RCC 7860 (cell line): Measurements from ENCODE around the gene LRRC46.

Experiments used
- DNase-seq: peaks from one replicate; pipeline ENCODE4 v3.0.0-alpha.2; 2015; ENCODE audit warnings: low spot score
- FAIRE-seq: peaks from 2 replicates; lab custom pipeline; 2012; peaks lifted over from hg19 to GRCh38; lab: Jason Lieb, UNC

The LRRC46 gene, protein sequence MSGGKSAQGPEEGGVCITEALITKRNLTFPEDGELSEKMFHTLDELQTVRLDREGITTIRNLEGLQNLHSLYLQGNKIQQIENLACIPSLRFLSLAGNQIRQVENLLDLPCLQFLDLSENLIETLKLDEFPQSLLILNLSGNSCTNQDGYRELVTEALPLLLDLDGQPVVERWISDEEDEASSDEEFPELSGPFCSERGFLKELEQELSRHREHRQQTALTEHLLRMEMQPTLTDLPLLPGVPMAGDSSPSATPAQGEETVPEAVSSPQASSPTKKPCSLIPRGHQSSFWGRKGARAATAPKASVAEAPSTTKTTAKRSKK

DNA sequence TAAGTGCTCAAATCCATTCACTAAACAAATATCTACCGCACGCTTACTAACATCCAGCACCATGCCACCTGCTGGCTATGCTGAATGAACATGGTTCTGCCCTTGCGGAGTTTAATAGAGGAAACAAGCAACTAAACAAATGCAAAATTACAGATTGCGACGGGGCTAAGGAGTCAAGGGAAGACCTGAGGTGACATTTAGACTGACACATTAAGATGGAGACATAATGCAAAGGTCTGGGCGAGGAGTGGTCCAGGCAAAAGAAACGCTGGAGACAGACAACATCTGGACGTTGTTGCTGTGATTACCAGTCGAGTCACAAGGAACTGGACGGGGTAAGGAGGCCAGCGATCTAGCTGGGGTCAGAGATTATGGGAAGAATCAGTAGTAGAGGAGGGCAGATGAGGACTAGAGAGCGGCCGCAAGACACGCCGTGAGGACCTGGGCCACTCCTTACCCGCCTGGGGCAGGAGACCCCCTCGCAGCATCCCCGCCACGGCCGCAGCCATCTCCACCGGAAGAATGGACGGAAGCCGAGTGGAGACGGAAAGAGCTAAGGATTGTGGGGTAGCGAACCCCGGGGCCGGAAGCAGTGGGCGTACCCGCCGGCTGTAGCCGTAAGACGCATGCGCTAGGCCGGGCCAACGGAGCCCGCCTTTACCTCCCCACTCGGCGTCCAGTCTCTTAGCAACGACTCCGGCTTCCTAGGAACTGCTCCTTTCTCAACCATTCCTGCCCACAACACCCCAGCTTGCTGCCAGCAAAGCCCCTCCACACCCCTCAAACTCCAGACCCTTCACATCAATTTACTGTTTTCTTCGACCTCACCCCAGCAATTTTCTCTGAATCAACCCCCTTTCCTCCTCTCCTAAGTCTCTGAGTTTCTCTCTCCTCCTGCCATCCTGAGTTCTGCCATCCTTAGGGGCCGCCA lies at the start of gene LRRC46, which contains the start of gene MRPL10:
TSS of gene LRRC46 (plus strand) at position 668 of the 931 bp plus-strand sequence. CDS start 320 bp downstream, outside the sequence.
TSS of gene MRPL10 (minus strand) at position 539 of the 931 bp plus-strand sequence. CDS start at position 509, 30 bp downstream.
- peak; percentile 90 for DNase-seq
- FAIRE-seq = peak; percentile 58

DNA sequence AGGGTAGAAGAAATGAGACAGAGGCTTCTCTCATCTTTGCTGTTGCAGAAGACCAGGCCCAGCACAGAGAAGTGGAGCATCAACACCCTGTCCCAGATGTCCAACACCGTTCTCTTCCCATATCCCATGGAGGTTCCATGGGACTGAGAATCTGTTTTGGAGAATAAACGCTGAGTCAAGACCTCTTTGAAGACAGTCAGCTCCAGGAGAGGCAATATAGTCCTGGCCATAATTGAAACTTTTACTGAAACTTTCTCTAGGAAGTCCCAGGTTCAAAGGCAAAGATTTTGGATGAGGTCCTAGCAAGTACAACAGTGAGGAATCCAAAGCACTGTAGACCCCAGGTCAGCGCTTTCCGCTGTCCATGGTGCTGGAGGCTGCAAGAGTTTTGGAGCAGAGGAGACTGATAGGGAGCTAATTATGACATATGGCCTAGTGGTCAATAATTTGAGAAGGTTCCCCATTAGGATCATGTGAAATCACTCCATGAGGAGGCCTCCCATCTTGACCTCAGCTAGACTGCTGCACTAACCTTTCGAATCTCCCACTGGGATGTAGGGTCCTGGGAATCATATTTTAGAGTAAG lies 45.8 kb upstream of the LRRC46 start:
- DNase-seq = no peak
- FAIRE-seq = no peak

DNA sequence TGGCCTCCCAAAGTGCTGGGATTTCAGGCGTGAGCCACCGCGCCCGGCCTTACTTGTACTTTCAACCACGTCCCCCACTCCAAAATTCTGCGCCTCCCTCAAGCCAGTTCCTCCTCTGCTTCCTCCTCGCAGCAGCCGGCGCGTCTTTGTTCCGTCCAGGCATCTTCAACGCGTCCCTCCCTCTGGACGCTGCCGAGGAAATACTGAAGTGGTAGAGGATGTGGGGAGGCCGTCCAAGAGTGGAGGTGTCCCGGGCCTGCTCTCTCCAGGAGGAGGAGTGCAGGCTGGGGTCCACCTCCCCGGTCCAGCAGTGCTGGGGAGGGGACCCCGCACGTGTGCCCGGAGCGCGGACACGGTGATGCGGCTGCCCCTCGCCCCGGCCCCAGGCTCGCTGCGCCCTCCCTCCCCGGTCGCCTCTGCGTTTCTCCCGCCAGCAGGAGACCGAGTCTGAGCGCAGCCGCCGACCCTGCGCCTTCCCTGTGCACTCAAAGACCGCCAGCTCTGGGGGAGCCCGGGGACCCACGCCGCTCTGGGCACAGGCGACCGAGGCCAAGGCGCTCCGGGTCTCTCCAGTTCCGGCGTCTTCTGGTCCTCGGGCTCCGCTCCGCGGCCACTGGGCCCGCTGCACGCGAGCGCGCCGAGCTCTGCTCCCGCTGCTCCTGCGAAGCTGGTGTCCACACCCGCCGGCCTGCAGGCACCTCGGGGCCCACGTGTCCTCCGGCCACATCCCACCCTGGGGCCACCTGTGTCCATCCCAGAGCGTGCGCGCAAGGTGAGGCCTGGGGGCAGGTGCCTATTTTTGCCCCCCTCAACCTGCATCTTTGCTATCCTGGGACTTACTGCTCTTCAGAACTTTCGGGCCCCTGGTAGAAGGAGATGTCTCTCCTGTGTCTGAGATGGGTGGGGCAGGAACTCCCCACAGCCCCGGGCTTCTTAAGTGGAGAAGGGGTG lies 41.6 kb upstream of the LRRC46 start:
- FAIRE-seq (no peak), DNase-seq (no peak)

DNA sequence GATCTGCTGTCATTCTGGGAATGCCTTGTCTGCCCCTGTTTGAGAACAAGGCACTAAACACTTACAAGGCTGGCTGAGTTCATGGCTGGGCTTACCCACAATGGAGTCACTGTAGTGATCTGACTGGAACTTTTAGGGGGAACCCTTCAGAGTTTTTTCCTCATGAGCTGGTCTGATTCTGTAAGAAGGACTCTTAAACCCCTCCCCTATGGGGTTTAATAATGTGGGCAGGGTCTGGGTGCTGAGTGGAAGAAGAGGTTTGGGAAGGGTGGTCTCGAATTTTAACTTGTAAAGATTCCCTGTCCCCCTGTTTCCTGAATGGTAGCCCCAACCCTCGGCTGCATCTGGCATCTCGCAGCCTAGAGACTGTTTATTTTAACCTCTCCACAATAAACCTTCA lies 40.4 kb upstream of the LRRC46 start:
- DNase-seq (no peak), FAIRE-seq (no peak)

DNA sequence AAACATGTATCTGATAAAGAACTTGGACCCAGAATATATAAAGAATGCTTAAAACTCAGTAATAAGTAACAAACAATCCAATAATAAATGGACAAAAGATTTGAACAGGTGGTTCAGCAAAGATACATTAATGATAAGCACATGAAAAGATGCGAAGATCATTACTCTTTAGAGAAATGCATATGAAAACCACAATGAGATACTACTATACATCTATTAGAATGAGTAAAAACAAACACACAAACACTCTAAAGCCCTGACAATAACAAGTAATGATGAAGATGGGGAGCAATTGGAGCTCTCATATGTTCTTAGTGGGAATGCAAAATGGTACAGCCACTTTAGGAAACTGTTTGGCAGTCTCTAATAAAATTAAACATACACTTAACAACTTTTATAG lies 39.0 kb upstream of the LRRC46 start:
- DNase-seq = no peak
- no peak for FAIRE-seq

DNA sequence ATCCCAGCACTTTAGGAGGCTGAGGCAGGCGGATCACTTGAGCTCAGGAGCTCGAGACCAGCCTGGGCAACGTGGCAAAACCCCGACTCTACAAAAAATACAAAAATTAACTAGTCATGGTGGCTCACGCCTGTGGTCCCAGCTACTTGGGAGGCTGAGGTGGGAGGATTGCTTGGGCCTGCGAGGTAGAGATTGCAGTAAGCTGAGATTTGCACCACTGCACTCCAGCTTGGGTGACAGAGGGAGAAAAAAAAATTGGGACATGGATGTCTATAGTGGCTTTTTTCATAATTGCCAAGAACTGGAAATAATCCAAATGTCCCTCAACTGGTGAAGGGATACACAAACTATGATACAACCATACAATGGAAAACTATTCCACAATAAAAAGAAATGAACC lies 38.5 kb upstream of the LRRC46 start:
- DNase-seq (no peak), FAIRE-seq (no peak)

DNA sequence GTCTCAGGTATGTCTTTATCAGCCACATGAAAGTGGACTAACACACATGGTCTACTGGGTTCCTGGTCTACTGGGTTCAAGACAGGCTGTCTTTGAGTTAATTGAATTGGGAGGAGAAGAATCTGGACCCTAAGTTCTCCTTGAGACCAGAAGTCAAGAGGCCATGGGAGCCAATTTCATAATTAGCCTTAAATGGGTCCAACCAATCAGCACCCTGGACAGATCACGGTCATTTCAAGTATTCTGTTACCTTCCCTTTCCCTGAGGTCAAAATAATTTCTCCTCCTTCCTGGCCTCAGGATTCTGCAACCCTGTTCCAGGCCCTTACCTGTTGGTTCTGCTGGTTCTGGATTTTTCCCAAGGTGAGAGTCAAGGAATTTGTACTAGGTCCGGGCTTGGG lies 33.7 kb upstream of the LRRC46 start:
- DNase-seq = no peak
- FAIRE-seq = no peak

DNA sequence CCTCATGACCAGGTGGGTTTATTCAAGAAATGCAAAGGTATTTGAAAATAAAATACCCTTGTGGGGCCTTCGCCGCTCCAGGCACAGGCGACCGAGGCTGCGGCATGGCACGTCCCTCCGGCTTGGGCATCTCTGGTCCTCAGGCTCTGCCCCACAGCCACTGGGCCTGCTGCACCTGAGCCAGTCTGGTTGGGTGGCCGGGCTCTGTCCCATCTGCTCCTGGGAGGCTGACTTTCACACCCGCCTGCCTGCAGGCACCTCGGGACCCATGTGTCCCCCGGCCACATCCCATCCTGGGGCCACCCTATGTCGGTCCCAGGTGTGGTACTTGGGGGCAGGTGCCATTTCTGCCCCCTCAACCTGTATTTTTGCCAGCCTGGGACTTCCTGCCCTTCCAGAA lies 30.8 kb upstream of the LRRC46 start:
- DNase-seq (no peak), FAIRE-seq (no peak)

DNA sequence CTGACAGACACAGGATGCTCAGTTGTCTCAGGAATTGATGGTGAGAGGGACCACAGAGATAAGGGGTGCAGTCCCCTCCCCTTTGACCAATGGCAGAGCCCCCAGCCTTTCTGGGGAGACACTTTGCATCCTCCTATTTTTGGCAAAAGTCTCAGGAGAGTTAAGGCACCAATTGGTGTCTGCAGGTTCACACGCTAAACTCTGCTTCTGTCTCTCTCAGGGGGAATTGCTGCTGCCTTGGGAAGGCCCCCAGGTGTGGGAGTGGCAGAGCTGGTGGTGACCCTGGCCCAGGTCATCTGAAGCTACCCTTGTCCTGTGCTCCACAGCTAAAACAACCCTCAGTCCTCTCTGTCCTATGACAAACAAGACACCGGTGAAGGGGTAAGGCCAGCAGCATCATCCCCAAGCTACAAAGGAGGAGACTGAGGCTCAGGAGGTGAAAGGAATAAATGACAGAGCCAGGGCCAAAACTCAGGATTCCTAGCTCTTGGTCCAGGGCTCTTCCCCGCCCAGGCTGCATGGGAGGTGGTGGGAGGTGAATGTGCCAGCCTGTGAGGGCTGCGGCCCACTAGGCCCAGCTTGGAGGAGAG lies 30.2 kb upstream of the LRRC46 start:
- FAIRE-seq (no peak), DNase-seq (no peak)

DNA sequence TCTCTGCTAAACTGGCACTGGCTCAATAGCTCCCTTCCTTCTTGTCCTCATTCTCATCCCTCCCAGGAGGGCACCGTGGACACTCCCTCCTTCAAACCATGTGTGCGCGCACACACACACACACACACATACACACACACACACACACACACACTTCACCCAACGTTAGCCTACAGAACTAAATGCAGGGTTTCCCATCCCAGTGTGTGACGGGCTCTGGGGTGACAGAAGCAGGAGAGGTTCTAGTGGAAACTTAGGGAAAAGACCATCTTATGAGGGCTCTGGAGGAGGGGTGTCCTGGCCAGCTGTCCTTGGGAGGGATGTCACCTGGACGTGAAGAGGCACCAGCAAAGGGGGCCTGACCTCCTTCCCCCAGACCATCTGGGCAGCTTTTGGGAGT lies 29.6 kb upstream of the LRRC46 start:
- no peak for DNase-seq
- no peak for FAIRE-seq

DNA sequence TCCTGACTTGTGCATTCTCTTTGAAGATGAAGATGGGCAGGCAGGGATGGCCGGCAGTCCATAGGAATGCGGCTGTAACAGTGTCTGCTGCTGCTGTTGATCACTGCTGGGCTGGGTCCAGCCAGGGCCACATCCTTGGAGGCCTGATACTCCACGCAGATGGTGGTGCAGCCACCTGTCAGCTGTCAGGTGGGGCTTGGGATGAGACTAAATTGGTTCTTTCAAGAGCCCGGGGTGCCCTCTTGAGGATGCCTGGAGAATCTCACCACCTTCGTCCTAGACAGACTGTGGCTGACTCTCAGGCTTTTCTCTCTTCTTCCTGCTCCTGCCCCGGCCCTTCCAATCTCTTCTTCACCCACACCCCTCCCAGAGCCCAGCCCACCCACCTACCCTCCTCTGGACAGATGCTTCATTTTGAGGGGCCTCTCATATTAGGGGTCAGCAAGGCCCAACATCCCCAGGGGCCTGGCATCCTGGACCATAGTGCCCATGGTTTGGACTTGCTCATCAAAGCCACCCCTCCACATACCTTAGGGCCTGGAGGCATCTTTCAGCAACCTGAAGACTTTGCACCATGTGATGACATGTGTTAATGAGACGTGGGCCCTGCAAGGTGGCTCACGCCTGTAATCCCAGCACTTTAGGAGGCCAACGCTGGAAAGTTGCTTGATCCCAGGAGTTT lies 29.0 kb upstream of the LRRC46 start:
- FAIRE-seq (no peak), DNase-seq (peak; percentile 39)

DNA sequence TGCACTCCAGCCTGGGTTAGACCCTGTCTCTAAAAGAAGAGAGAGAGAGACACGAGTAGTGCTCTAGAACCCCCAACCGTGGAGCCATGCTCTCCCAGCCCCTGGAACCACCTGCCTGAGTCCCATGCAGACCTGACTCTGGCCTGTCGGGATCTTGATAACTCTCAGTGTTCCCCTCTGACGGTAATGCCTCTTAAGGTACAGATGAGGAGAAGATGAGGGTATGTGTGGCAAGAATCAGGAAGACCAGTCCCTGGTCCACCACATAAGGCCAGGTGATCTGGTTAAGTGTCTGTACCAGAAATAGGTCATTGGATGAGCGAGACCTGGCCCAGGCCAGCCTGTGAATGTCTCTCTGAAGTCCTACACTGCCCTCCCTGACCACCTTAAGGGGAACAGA lies 28.3 kb upstream of the LRRC46 start:
- DNase-seq (no peak), FAIRE-seq (no peak)

DNA sequence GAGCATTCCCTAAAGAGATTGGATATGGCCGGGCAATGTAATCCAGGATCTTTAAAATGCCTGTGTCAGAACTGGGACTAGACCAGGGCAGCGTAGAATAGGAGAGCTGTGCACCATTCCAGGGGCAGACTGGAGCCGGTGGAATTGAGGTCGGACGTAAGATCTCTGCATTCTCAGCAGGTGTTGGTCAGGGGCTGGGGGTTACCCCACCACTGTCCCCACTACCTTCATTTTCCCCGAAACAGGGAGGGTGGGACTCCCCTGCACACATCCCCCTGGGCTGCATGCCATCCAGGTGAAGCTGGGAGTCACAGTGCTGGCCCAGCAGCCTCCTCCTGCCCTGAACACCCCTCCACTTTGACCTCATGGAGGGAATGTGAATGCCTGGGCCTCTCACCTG lies 27.7 kb upstream of the LRRC46 start:
- DNase-seq = no peak
- FAIRE-seq = no peak

DNA sequence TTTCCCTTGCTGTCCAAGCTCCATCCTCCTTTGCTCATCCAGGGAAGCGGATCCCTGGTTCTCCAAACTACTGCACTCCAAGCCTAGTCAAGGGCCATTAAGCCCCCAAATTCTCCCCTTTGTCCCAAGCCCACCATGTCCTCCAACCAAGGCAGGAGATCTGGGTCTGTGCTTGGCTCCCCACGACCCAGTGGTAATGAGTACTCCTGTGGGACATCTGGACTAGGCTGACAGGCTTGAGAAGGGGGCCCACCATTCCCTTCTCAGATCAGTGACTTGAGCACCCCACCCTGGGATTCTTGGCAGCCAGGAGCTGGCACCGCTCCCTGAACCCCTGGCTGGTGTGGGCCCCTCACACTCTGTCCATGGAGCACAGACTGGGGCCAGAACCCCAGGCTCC lies 27.0 kb upstream of the LRRC46 start:
- DNase-seq (no peak), FAIRE-seq (no peak)

DNA sequence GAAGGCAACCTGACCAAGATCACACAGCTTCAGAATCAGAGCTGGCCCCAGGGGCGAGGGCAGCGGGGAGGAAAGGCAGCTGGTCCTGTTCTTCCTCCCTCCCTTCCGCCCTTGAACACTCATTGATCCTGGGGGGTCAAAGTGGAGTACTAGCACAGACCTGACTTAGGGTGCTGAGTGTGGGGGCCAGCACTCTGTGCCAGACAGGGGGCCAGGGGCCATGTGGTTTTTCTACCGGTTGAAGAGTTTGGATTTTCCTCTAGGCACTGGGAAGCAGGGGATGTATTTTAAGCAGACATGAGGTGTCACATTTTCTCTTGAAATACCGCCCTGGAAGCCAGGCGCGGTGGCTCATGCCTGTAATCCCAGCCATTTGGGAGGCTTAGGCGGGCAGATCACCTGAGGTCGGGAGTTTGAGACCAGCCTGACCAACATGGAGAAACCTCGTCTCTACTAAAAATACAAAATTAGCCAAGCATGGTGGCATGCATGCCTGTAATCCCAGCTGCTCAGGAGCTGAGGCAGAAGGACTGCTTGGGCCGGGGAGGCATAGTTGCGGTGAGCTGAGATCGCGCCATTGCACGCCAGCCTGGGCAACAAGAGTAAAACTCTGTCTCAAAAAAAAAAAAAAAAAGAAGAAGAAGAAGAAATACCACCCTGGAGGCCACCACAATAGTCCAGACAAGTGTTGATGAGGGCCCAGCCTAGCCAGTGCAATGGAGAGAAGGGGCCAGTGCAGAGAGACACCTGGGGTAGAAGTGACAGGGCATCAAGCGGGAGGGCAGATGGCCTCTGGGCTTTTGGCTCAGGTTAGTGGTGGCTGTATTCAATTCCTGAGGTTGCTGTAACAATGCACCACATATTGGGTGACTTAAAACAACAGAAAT lies 25.2 kb upstream of the LRRC46 start:
- DNase-seq (no peak), FAIRE-seq (no peak)

DNA sequence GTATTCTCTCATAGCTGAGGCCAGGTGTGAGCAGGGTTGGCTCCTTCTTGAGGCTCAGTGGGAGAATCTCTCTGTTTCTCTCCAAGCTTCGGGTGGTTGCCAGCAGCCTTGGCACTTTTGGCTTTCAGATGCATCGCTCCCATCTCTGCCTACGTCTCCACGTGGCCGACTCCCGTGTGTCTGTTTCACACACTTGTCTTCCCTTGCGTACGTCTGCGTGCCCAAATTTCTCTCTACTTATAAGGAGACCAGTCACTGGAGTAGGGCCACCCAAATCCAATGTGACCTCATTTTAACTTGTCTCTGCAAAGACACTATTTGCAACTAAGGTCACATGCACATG lies 24.6 kb upstream of the LRRC46 start:
- no peak for DNase-seq
- no peak for FAIRE-seq

DNA sequence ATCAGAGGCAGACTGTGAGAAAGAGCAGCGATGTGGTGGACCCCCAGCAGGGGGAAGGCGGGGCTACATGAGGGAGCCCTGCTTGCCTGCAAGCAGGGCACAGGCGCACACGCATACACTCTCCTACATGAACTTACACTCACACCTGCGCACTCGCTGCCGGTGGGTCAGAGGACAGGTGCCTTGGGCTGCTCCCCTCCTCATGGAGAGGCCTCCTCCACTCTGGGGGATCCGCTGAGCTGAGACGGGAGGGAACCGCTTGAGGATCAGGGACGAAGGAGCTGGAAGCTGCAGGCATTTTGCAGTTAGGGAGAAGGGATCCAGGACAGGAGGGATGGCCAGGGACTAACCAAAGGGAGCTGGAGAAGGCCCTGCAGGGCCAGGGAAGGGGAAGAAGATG lies 24.0 kb upstream of the LRRC46 start:
- FAIRE-seq (no peak), DNase-seq (no peak)

DNA sequence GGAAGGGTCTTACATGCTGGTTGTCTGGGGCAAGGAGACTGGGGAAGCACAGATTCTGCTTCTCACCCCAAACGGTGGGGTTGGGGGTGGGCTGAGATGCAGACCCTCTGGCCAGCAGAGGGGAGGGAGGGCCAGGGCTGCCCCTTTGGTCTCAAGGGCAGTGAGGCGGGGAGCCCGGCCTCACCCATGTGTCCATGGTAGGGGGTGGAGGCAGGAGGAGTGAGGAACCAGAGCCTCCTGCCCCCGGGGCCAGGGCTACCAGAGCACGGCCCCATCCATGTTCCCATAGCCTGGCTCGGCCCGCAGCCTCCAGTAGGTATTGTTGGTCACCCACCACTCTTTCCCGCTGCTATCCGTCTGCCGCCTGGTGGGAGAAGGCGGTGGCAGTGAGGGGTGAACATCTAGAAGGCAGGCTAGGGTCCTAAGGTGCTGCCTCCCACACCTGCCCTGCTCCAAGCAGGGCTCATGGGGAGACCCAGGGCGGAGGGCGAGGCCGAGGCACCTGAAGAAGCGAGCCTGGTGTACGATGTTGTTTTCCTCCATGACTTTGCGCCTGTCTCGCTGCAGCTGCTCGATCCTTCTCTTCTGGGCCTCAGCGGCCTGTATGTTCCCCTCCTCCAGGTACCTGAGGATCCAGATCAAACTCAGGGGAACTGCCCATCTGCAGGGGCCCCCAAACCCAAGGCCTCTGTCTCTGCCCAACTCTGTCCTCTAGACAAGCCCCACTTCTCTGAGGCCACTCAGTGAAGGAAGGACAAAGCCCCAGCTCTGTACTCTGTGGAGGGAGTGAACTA lies 23.2 kb upstream of the LRRC46 start:
- DNase-seq = no peak
- no peak for FAIRE-seq
